Caco-2 (cell line): Measurements from ENCODE around the gene RXRA. TPM values are rescaled to one million over a fixed set of nuclear protein-coding genes. Genes with fewer than 3 reads are reported as not detected.

Source experiments
- BruUV-seq: library from RNA; stranded (reverse); fragments of 400-500 nt; replicated peaks from 2 replicates; lab custom pipeline; 2021; lab: Mats Ljungman, UMichigan
- CTCF ChIA-PET: fragments of 300-600 bp; sonication (Branson Sonifier 250); formaldehyde crosslinking; loops from one replicate; lab custom pipeline; 2022; ENCODE audit warnings: antibody characterized with exemption; lab: Charles Lee
- POLR2A ChIA-PET: fragments of 300-600 bp; sonication (Branson Sonifier 250); formaldehyde crosslinking; loops from one replicate; lab custom pipeline; 2022; ENCODE audit warnings: antibody characterized with exemption; lab: Charles Lee
- DNase-seq, 2 experiments: peaks; one replicate each; pipeline versions ENCODE4 v3.0.0 to v3.0.0-alpha.2; 2020 to 2022
- H3K27me3 ChIP-seq: replicated peaks from 2 replicates; pipeline ENCODE4 v1.6.0; 2011; ENCODE audit warnings: low read length; ENCODE audit not compliant: control insufficient read depth, insufficient read depth
- H3K36me3 ChIP-seq: 2 replicates; pipeline ENCODE4 v1.5.1; 2011; ENCODE audit warnings: low read length; ENCODE audit not compliant: control insufficient read depth, insufficient read depth
- H3K4me1 ChIP-seq: fragments of 250-450 bp; sonication (Bioruptor Pico); 2 replicates; pipeline ENCODE4 v1.5.1; 2020; ENCODE audit warnings: mild to moderate bottlenecking
- H3K4me3 ChIP-seq: 2 replicates; pipeline ENCODE4 v1.5.1; 2011; ENCODE audit warnings: low read depth, mild to moderate bottlenecking, control low read depth, low read length
- H3K9me3 ChIP-seq: fragments of 250-450 bp; sonication (Bioruptor Pico); 2 replicates; pipeline ENCODE4 v1.5.1; 2020; ENCODE audit warnings: mild to moderate bottlenecking, moderate library complexity
- H3K27ac Mint-ChIP-seq: one replicate; pipeline ENCODE4 v1.8.0; 2022; ENCODE audit warnings: mixed read lengths; ENCODE audit not compliant: unreplicated experiment
- H3K27me3 Mint-ChIP-seq: one replicate; pipeline ENCODE4 v1.8.0; 2022; ENCODE audit warnings: mixed read lengths; ENCODE audit not compliant: insufficient read depth, unreplicated experiment
- H3K36me3 Mint-ChIP-seq: one replicate; pipeline ENCODE4 v1.8.0; 2022; ENCODE audit warnings: mild to moderate bottlenecking, mixed read lengths; ENCODE audit not compliant: insufficient read depth, unreplicated experiment
- H3K4me1 Mint-ChIP-seq: one replicate; pipeline ENCODE4 v1.8.0; 2022; ENCODE audit warnings: low read depth, mixed read lengths; ENCODE audit not compliant: unreplicated experiment
- H3K4me3 Mint-ChIP-seq: one replicate; pipeline ENCODE4 v1.8.0; 2022; ENCODE audit warnings: mild to moderate bottlenecking, moderate library complexity, mixed read lengths; ENCODE audit not compliant: unreplicated experiment
- H3K9me3 Mint-ChIP-seq: one replicate; pipeline ENCODE4 v1.8.0; 2022; ENCODE audit warnings: mixed read lengths; ENCODE audit not compliant: unreplicated experiment
- CTCF ChIP-seq, 2 experiments: fragments of 200-600 bp in 1 of 2; IDR thresholded peaks; 1 replicate in 1 of 2; 2 replicates in 1 of 2; pipeline versions ENCODE4 v1.5.1 to v1.8.0; 2011 to 2022; ENCODE audit warnings: antibody characterized with exemption in 1 of 2, control low read depth in 1 of 2, inconsistent platforms in 1 of 2, low read depth in 1 of 2, low read length in 1 of 2, mild to moderate bottlenecking in 1 of 2, moderate library complexity in 1 of 2; ENCODE audit not compliant: insufficient read depth in 1 of 2, severe bottlenecking in 1 of 2, unreplicated experiment in 1 of 2
- intact Hi-C: fragments of 100-400 bp; cut with micrococcal nuclease; formaldehyde crosslinking; loops from one replicate; pipeline ENCODE4 v1.10.0; 2022; ENCODE audit not compliant: unreplicated experiment
- total RNA-seq: library from RNA; stranded (reverse); gene quantifications from 2 replicates; pipeline ENCODE4 v1.2.3, GENCODE V29; 2022

The RXRA gene
- total RNA-seq, 1 experiment from 2014 or later, result 69.1 TPM

- Histone ChIP-seq H3K9me3 (no peaks in the 10 kb centered on the region), H3K27me3 (no peaks in the 10 kb centered on the region), H3K4me3 (no peak overlapping the region), H3K4me1 (peaks cover 22% of the 10 kb centered on the region), H3K36me3 (0 out of 2 replicates have a peak, but pooled peaks cover 2% of the 10 kb centered on the region)
- Mint-ChIP-seq H3K27ac (no peak overlapping the region), H3K9me3 (no peaks in the 10 kb centered on the region), H3K4me3 (no peak overlapping the region), H3K36me3 (peaks cover 1% of the 10 kb centered on the region), H3K4me1 (no peaks in the 10 kb centered on the region), H3K27me3 (no peaks in the 10 kb centered on the region)
- TF ChIP-seq CTCF (IDR thresholded peaks at IDR 0.05; ENCODE audit: insufficient read depth in 1 of 2, low read depth in 1 of 2, low read length in 1 of 2, severe bottlenecking in 1 of 2, unreplicated experiment in 1 of 2), result no peak
- BruUV-seq, result no TSS peak
- ChIA-PET CTCF (interaction anchor here (1.5 kb wide), 1 partner anchor 7 kb away, joined by 4 read pairs; no protein-coding TSS in a partner anchor), POLR2A (no interaction called here)
- intact Hi-C loops, result no loop called here
- no peak for DNase-seq
Observed at GRCh38 chr9:134335486-134336220, 9.4 kb downstream of the RXRA start.

DNA sequence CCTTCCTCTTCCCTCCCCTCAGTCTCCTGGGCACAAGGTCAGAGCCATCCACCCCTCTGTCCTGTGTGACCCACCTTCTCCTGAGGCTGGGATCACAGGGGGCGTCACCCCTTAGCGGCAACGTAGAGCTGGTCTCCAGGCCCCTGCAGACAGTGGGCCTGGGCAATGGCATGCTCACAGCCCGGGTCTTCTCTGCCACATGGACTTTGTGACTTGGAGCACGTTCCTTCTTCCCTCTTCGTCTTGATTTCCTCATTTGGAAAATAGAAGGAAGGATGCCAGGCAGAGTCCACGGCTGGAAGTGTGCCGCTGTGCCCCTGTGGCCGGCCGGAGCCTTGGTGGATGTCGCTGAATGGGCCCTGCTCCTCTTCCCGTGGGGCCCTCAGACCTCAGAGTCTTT, 10.0 kb downstream of the RXRA start:
- H3K4me1 Mint-ChIP-seq, result no peaks in the 10 kb centered on the region
- peak overlapping the region; percentile 30 for H3K27ac Mint-ChIP-seq
- POLR2A ChIA-PET, result no interaction called here
- Histone ChIP-seq H3K27me3 (no peaks in the 10 kb centered on the region), H3K4me1 (peaks cover 20% of the 10 kb centered on the region), H3K36me3 (0 out of 2 replicates have a peak, but pooled peaks cover 2% of the 10 kb centered on the region), H3K4me3 (no peak overlapping the region), H3K9me3 (no peaks in the 10 kb centered on the region)
- H3K36me3 Mint-ChIP-seq, result peaks cover 6% of the 10 kb centered on the region
- TF ChIP-seq CTCF (IDR thresholded peaks at IDR 0.05; ENCODE audit: insufficient read depth in 1 of 2, low read depth in 1 of 2, low read length in 1 of 2, severe bottlenecking in 1 of 2, unreplicated experiment in 1 of 2), result no peak
- no peak for DNase-seq
- intact Hi-C loops, result no loop called here
- H3K9me3 Mint-ChIP-seq, result no peaks in the 10 kb centered on the region
- BruUV-seq, result no TSS peak
- no peaks in the 10 kb centered on the region for H3K27me3 Mint-ChIP-seq
- no peak overlapping the region for H3K4me3 Mint-ChIP-seq
- CTCF ChIA-PET, result interaction anchor here (1.5 kb wide), 1 partner anchor 8 kb away, joined by 4 read pairs; no protein-coding TSS in a partner anchor

- Mint-ChIP-seq H3K4me1 (no peaks in the 10 kb centered on the region), H3K27me3 (no peaks in the 10 kb centered on the region), H3K27ac (peak overlapping the region; percentile 30), H3K9me3 (no peaks in the 10 kb centered on the region), H3K36me3 (peaks cover 6% of the 10 kb centered on the region), H3K4me3 (no peak overlapping the region)
- BruUV-seq, result no TSS peak
- Histone ChIP-seq H3K9me3 (no peaks in the 10 kb centered on the region), H3K4me3 (no peak overlapping the region), H3K36me3 (0 out of 2 replicates have a peak, but pooled peaks cover 2% of the 10 kb centered on the region), H3K27me3 (no peaks in the 10 kb centered on the region), H3K4me1 (peaks cover 17% of the 10 kb centered on the region)
- intact Hi-C loops, result no loop called here
- CTCF ChIA-PET, result interaction anchor here (0.6 to 1.5 kb wide), 2 partner anchors 9 to 22 kb away, joined by 4 read pairs; no protein-coding TSS in a partner anchor
- TF ChIP-seq CTCF (IDR thresholded peaks at IDR 0.05; ENCODE audit: insufficient read depth in 1 of 2, low read depth in 1 of 2, low read length in 1 of 2, severe bottlenecking in 1 of 2, unreplicated experiment in 1 of 2), result no peak
- POLR2A ChIA-PET, result no interaction called here
- no peak for DNase-seq
Observed at GRCh38 chr9:134336924-134337323, 10.7 kb downstream of the RXRA start.
